Measurements from ENCODE around the gene FBXL17.

The FBXL17 gene

DNA sequence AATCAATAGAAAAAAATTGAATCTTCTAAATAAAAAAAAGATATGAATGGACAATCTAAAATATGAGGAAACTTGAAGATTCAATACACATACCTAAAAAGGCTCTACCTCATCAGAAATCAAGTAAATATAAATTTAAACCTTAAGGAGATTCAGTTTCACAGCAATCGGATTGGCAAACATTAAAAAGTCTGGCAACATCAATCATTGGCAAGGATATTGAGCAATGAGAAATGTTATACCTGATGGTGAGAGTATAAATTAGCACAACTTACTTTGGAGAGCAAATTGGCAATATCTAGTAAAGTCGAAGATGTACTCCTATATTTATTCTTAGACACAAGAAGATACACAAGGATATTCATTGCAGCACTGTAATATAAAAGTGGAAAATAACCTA is 436.8 kb downstream of the FBXL17 start:
- DNase-seq, result no peak

DNA sequence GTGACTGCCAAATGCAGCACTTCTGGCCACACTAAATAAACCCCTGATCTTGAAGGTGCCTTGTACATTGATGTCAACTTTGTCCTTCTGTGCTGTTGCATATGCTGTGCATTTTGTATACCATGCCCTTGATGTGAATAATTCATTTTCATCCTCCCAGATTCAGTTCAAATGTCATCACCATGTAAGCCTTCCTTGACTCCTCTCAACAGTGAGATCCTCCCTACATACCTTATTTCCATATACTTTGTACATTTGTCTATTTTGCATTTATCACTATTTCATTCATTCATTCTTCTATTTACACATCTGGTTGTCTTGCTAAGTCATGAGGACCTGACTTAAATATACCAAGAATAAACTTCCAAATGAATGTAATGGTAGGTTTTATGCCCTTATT is 438.0 kb downstream of the FBXL17 start:
- DNase-seq, result no peak

DNA sequence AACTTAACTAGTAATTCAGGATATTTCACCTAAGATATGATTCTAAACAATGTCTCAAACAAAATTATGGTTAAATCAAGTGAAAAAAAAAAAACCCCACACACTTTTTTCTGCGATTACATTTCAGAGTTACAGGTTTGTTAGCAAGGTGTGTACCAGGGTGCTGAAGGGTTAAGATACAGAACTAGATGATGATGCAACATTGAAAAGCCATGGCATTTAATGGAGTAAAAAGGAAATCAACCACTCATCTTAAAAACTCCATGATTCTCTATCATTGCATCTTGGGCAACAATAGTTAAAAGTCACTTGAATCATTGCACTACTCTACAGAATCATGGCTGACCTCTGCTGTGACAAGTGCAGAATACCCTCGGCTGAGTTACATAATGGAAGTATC is 440.9 kb downstream of the FBXL17 start:
- DNase-seq, result no peak

DNA sequence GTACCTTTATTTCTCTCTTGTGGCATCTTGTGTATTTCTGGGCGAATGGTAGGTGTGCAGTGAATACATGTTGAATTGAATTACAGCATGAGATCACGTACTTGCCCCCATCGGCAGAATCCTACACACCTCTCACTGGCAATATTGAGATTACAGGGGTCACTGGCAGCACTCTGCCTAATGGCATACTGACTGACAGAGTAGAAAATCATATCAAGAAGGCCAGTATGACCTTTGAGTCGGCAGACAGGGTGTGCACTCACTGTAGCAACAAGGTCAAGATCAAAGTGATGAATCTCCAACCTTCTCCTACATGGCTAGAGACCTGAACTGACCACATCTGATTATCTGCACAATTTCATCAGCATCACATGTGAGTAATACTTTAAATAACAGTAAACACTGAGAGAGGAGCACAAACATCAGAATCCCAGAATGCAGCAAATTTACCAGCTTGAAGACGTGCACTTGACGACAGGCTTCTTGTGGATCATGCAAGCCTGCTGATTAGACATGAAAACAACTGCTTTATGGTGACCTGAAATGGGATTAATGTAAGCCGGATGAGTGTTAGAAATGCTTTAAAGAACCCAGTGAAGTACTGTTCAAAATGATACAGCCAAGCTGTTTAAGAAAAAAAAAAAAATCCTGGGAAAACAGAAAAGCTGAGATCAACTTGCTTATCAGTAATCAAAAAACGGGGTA is 444.1 kb downstream of the FBXL17 start:
- no peak for DNase-seq

DNA sequence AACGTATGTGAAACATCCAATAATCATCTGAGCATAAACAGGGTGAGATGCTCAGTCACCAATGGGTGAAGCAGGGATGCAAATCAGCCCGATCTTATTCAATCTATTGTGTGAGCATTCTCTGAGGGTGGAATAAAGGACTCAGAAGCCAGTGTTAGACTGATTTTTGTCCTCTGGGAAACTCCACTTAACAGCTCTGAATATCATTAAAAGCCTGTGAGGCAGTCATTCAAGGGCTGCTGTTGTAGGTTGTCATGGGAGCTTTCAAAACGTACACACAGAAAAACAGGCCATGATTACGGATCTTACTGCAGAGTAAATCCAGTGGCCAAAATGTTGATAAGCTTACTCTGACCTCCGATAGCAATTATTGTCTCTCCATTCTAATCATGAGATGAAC is 444.7 kb downstream of the FBXL17 start:
- DNase-seq, result no peak

DNA sequence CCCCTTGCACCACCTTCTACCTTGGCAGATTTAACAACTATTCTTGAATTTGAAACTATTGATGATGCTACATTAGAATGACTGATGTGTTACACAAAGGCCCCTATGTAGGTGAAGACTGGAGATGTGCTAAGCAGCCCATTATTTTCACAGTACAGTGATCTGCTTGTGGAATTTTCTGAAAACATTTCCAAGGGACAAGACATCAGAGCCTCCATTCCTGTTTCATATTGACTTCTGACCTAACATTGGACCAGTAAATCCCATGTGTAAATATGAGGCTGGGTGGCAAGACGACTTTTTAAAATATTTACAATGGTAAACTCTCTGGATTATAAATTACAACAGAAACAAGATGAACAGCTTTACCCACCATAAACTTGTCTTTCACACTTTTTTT is 445.4 kb downstream of the FBXL17 start:
- DNase-seq, result no peak

DNA sequence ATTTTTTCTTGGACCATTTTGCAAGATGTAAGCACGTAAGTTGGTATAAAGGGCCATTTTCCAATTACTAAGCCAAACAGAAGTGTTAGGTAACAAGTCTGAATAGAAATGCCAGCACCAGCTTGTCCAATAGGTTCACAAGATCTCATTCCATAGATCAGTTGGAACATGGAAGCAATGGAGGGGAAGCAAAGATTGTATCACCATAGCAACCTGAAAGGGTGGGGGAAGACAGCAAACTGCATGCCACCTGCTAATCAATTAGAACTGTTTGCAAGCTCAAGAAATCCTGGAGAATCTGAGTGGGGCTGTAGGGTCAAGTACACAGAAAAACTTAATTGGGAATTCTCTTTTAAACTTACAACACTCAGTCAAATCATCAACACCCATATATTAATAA is 446.3 kb downstream of the FBXL17 start:
- DNase-seq, result no peak

DNA sequence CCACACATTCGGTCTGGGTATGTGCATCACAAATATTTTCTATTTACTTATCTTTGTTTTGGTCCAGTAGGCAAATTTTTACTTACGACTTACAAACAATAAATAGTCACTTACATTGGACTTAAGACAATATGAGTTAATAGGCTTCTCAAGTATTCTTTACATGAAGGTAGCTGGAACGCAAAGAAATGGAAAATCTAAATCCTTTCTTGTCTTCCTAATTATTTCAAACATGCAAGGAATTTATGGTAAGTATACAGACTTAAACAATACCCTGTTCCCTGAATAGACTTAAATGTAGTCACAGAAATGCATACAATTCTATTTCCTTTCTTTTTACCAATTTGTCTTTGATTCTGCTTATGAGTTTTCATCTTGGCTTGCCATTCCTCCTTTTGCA is 448.6 kb downstream of the FBXL17 start:
- DNase-seq, result no peak

DNA sequence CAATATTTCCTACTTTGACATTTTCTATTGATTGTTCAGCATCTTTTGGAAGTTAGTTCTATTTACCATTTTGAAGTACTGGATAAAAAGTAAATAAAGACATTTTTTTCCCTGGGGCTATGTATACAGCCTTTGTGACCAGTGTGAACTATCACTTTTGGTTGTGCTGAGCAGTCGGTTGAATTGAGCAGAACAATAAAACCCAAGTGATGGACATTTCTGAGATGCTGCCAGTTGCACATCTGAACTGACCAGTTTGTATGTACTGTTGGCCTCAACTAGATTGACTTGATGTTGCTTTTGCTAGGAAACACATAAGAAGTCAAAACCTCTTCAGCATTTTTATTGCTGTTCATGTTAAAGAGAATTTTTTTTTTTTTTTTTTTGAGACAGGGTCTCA is 451.0 kb downstream of the FBXL17 start:
- DNase-seq, result no peak

DNA sequence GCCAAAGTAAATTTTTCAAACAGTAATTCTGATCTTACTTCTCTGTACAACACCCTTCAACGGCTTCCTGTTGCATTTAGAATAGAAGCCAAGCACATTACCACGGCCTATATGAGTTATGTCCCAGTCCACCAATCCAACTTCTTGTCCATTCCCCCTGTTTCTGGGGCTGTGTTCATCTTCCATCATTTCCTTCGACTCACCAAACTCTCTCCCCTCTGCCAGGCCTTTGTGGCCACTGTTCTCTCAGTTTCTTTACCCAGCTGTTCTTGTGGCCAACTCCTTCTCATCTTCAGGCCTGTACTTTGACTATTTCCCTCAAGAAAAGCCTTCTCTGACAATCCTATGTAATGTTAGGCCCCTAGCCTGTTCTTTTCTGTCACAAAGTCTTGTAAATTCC is 451.8 kb downstream of the FBXL17 start:
- DNase-seq, result no peak

DNA sequence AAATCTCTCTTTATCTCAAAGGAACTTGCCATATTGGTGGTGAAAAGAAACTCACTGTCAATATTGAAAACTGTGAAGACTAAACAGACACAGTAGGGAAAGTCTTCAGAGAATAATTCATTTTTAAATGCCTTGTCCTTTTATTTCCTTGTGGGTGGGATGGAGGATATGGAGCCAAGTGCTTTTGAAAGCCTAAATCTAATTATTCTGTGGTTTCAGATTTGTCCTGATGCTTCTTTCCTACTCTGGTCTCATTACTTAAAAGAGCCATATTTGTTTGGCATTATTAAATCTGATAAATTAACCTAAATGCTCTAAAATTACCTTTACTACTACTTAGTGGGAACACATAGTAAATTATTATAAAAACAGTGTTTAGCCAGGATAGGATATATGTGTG is 452.8 kb downstream of the FBXL17 start:
- DNase-seq, result no peak

DNA sequence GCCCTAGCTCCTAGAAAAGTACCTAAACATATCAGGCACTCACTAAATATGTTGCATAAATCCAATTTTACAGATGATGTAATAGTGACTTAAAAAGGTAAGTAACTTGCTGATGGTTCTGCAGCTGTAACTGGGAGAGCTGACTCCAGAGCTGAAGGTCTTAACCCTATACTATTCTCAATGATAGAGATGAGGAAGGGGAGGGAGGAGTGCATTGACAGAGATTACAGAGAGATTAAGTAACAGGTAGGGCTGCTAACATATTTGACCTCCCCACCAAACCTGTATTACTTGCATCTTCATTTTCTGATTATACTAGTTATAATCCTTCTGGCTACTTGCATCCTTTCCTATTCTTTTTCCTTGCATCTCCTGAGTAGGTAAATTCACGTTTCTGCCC is 455.8 kb downstream of the FBXL17 start:
- DNase-seq, result no peak

DNA sequence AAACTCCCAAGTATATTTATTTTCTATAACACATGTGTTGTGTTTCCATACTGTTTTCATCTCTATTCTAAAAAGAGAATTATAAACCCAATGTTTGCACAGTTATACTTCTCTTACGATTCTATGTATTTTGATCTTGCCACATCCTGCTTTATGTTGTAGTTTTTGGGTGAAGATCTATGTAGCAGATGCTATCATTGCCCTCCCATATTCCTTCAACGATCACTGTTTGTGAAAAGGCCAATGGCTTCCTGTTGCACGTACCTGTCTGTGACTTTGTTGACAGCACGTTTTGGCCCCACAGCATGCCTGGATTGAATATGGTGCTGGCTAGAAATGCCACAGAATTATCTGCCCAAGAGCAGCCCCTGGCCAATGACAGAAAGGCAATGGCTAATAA is 456.7 kb downstream of the FBXL17 start:
- DNase-seq, result no peak

DNA sequence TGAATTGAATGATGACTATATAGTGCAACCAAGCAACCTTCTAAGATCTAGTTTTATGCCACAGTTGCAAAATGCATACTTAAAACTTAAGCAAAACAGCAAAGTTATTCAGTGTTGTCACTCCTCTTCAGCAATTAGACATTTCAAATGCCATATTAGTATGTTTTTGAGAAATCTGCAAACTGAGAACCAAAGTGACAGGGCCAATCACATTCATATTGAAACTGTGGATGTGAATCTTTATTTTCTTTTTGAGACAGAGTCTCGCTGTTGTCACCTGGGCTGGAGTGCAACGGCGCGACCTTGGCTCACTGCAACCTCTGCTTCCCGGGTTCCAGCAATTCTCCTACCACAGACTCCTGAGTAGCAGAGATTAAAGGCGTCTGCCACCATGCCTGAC is 461.9 kb downstream of the FBXL17 start:
- no peak for DNase-seq

DNA sequence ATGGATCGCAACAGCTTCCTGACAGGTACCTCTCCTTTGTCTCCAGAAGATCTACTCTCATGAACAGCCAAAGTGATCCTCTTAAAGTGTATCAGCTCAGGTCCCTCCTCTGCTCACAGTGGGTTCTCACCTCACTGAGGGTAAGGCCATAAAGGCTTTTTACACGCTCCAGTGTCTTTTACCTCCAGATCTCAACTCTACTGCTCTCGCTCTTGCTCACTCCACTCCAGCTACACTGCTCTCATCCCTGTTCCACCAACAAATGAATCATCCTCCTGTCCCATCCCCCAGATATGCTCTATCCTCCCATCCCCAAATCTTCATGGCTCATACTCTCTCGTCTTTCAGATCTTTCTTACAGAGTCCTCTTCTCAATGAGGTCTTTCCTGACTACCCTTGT is 462.5 kb downstream of the FBXL17 start:
- DNase-seq, result no peak

DNA sequence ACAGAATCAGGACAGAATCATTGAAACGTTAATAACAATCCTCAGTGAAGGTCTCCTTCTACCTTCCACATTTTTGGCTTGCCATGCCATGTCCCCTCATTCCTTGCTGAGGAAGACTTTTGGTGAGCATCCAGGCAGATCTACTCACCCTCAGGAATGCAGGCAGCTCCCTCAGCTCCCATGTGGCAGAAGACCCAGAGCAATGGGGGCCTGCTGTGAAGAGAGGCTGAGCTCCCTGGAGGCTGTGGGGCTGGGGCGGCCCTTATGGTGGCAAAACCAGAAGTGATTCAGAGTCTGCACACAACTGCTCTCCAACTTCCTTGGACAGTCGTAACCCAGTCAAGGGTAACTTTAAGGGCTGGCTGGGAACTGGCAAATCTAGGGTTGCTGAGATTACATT is 463.9 kb downstream of the FBXL17 start:
- DNase-seq, result no peak

DNA sequence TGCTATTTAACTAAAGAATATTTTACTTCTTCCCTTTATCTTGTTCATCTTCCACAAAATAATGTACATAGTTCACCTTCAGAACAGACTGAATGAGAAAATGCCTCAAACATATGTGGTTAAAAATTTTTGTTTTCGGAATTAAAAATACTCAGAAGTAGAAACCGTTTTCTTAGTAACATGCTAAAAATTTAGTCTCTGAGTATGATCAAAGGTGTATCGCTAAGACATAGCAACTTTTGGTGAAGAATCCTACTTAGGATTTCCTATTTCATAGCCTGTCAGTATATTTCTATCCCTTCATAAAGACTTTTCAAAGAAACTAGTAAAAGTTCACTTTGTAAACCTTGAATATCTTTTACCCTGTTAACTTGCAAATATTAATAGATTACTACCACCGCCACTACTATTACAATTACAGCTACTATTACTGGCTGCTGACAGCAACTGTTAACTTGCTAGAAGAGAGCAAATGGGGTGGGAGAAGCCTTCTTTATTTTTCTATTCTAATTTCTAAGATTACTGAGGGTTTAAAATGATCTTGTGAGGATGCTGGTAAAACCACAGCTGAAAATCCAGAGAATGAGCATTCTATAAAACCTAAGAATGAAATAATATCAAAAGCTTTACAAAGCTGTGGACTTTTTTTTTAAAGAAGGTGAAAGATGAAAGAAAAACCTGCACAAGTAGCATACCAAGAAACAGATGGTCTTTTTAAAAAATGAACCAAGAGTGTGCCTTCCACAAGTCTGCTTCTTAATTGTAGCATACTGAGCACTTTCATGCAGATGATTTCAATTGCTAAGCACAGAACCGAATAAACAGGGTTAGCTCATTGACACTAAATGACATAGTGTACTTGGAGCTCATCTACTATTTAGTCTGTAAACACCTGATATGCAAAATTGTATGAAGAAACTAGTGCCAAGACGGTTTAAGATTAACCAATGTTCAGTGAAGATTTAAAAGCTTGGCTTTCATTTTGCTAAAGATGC is 464.9 kb downstream of the FBXL17 start:
- no peak for DNase-seq

DNA sequence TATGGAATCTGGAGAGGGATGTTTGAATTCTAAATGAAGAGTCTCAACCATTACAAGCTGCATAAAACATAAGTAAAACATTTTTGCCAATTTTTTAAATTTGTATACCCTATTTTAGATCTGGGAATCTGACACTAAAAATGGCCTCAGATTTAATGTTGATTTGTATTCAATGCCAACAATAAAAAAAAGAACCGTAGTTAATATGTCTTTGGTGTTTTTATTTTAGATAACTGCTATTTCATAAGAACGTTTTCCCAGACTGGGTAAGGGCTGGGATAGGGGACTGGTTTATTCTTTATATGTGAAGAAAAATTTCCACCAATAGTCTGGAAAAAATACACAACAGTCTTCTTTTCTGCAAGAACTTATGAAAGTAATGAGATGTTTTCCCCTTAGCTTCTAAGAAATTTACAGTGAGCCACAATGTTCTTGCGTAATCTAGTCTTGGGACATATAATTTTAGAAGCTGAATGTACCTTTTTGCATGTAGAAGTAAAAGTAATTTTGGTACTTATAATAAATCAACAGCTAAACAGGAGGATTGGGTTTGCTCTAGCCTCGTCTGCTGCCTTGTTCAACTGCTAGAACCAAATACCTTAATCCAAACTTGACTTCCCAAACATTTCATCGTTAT is 466.6 kb downstream of the FBXL17 start:
- no peak for DNase-seq

DNA sequence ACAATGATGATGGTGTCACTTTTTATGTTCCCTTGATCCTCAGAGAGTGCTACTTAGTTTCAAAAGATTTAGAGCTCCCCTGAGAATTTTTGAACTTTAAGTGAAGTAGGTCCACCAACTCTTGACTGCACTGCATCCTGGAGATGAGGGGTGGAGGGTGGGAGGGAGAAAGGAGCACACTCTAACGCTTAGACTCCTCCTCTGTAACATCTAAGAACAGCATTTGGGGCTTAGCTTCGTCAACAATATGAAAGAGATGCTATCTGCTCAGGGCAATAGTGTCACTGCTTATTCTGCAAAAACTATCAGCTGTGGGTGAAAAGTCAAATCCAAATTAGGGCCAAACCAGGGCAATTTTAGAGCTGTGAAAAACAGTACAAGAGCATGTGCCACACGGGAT is 468.4 kb downstream of the FBXL17 start:
- DNase-seq, result no peak

DNA sequence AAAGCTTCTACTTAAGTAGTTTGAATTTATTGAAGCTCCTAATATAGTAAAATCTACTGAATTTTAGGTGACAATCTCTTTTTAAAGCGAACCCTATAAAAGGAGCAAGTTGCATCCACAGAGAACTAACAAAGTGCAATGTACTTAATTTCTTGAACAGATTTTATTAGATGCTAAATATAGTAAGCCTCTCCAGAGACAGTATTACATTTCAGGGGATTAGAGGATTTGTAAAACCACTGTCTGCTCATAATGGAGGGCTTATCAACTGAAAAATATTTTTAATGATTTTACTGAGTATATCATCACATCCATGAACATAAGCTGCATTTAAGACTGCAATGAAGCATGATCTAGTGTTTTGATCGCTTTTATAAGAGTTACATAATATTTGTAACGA is 481.2 kb downstream of the FBXL17 start:
- no peak for DNase-seq

DNA sequence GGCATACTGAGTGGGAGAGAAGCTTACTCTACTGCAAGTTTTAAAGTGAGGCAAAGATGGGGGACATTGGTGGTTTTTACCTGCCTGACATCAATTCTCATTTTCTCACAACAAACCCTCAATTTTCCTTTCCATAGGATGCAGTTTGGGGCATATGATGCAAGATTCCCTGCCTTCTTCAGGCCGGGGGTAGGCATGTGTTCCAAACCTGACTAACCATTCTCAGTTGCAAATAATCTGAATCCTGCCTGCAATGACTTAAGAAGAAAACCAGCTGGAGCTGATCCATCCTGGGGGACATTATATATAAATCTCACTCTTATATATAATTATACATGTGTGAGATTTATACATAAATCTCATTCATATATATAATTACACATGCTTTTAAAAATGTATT is 487.5 kb downstream of the FBXL17 start:
- DNase-seq, result no peak

DNA sequence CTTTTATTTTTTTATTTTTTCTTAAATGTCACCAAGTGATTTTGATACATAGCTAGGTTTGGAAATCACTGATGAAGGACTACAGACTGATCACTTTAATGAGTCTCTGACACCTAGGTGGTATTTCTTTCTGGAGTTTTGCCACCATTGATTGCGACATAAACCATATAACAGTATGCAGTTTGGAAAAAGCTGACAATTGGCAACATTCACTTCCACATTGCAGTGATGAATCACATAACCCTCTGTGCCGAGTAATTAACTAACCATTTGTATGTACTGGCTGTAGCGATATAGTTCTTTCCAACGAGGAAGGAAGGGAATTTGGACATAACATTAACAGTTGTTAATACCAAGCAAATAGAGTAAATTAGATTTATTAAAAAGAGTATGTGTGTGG is 488.3 kb downstream of the FBXL17 start:
- no peak for DNase-seq

DNA sequence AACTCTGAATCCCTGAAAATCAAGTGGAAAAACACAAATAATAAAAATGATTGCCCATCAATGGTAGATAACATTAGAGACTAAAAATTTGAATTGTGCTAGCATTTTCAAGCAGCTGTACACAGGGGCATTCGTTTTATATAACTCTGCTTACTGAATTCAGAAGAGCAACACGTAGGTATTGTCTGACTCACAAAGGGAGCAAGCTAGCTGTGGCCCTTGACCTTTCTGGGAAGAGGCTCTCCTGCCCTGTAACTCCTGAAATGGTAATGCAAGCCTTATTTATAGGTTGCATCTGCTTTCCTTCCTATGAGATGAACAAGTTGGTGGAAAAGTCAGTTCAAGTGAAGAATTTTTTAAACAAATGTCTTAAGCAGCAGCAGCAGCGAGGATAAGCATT is 492.5 kb downstream of the FBXL17 start:
- no peak for DNase-seq

DNA sequence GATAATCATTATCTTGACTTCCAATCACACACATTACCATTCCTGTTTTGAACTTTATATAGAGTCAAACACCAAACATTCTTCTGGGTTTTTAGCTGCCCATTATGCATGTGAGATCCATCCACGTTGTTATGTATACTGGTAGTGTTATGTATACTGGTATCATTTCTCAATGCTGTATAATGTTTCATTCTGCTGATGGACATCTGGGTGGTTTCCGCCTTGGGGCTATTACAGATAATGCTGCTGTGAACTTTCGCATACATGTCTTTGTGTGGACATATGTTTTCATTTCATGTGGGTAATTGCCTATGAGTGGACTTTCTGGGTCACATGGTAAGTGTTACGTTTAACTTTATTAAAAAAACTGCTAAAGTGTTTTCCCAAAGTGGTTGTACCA is 493.4 kb downstream of the FBXL17 start:
- DNase-seq, result no peak
